RPMI7951 (cell line): ENCODE results near the gene PTCRA. TPM values are rescaled to one million over a fixed set of nuclear protein-coding genes. Genes with fewer than 3 reads are reported as not detected.
"Not testable (repeated sequence)": the region's sequence is repeated elsewhere in the genome, so short reads cannot be mapped to it uniquely, and the experiment has no call there.

ENCODE experiments used
- DNase-seq: peaks from one replicate; pipeline ENCODE4 v3.0.0-alpha.2; 2012; ENCODE audit warnings: low read depth
- total RNA-seq: library from RNA; depleted of rRNA; stranded (reverse); fragments of >200 nt; shearing (Covaris generic); gene quantifications from 2 replicates; pipeline ENCODE4 v1.2.3, GENCODE V29; 2014; rRNA removed

PTCRA gene, protein sequence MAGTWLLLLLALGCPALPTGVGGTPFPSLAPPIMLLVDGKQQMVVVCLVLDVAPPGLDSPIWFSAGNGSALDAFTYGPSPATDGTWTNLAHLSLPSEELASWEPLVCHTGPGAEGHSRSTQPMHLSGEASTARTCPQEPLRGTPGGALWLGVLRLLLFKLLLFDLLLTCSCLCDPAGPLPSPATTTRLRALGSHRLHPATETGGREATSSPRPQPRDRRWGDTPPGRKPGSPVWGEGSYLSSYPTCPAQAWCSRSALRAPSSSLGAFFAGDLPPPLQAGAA
- not detected in 2 replicates for total RNA-seq

- DNase-seq: no peak
These were observed at the start of gene PTCRA for GRCh38 chr6:42915732-42916131. Gene PTCRA, plus strand, starts transcription at chr6:42916053. Its CDS starts 17 bp downstream, at chr6:42916070.

- DNase-seq: no peak
These were observed 45.5 kb upstream of the PTCRA start for GRCh38 chr6:42870145-42870936.

DNA sequence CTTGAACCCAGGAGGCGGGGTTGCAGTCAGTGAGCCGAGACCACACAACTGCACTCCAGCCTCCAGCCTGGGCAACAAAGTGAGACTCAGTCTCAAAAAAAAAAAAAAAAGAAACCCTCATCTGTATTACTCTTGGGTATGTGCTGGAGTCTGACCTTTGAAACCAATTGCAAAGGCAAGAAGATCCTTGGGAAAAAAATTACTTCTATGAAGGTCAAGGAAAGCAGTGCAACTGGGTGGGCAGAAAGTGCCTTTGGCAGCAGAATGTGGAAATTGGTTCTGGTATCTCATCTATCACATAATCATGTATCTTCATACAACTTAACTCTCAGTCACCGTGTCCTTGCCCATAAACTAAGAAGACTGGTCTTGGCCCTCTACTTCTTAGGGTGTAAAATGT is 44.1 kb upstream of the PTCRA start:
- DNase-seq: no peak

DNA sequence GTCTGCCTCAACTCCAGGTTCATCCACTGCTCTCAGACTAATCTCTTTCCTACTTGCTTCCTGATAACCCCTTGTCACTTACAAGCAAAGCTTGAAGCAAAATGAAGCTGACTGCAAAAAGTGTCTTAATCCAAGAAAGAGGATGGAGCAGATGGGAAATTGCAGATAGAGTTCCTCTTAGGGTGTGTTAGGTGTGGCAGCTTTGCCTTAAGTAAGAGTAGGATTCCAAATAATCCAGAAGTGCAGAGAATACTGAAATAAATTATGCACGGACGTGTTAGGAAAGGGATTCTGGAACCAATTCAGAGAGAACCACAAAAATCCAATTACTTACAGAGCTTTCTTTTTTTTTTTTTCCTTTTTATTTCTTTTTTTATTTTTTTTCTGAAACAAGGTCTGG is 42.5 kb upstream of the PTCRA start:
- DNase-seq: no peak

DNA sequence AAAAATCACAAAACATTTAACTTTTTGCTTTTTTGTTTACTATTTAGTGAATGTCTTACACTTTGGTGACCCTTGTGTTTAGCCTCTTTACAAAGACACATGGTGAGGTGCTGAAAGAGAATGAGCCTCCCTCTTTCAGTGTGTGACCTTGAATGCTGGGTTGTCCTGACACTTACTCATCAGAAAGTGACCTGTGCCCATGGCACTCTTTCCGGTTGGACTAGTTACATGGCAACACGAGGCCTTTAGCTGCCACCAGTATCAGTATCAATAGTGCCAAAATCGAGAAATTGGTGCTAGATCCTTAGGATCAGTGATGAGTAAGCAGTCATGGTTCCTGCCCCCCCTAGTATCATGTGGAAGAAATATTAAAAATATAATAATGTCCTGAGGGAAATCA is 38.2 kb upstream of the PTCRA start:
- no peak for DNase-seq

DNA sequence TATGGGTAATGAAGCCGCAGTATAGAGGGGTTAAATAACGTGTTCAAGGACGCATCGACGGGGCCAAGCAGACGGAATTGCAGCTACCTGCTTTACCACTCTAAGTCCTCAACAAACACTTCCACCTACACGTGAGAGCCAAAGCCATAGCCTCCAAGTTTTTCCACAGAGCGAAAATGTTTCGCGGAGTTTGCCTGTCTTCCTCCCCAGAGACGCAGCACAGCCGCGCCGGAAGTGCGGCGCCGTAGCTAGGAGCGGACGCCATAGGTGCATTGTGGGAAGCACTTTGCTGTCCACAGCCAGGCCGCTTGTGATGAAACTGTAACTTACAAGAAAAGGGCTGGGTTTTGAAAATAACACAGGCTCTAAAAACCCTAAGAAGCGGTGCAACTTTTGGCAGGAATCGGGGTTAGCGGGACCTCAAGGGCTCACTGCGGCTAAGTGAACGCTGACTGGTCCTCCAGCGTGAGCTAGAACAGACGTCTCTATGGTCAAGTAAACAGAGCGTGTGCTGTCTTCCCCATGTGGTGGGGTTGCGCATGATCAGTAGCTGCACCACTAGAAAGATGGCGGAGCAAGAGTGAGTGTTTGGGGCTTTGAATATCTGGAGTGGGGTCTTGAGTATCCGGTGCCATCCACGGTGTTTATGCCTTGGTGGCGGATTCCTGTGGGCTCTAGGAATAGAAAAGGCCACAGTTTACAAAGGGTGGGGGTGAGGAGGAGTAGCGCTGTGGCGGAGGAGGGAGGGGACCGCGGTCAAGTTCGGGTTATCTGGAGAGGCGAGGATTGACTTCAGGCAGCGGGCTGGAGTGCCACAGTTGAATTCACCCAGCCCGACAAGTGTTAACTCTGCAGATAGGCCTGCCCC is 36.2 kb upstream of the PTCRA start, which contains the start of gene RPL7L1:
RPL7L1 (plus strand) TSS at position 245 of the 868 bp plus-strand sequence; CDS start at position 540, 295 bp downstream.
- peak; percentile 90 for DNase-seq

GRCh38 chr6:42880240-42880817 is 35.5 kb upstream of the PTCRA start:
- DNase-seq: not testable (repeated sequence)

DNA sequence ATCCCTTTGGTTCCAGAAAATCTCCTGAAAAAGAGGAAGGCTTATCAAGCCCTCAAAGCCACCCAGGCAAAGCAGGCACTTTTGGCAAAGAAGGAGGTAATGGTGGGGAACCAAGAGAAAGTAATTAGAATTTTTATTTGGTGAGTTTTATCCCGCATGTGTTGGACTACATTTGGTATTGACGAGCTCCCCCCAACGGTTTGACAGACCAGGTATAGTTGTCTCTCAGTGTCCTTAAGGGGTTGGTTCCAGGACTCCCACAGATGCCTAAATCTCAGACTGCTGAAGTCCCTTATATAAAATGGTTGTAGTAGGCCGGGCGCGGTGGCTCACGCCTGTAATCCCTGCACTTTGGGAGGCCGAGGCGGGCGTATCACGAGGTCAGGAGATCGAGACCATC is 35.0 kb upstream of the PTCRA start:
- not testable (repeated sequence) for DNase-seq

- DNase-seq: no peak
These were observed 30.2 kb upstream of the PTCRA start for GRCh38 chr6:42885702-42886101.

GRCh38 chr6:42888201-42888600 is 27.7 kb upstream of the PTCRA start:
- DNase-seq: not testable (repeated sequence)

GRCh38 chr6:42889815-42890214 is 26.0 kb upstream of the PTCRA start:
- DNase-seq: peak; percentile 7

DNA sequence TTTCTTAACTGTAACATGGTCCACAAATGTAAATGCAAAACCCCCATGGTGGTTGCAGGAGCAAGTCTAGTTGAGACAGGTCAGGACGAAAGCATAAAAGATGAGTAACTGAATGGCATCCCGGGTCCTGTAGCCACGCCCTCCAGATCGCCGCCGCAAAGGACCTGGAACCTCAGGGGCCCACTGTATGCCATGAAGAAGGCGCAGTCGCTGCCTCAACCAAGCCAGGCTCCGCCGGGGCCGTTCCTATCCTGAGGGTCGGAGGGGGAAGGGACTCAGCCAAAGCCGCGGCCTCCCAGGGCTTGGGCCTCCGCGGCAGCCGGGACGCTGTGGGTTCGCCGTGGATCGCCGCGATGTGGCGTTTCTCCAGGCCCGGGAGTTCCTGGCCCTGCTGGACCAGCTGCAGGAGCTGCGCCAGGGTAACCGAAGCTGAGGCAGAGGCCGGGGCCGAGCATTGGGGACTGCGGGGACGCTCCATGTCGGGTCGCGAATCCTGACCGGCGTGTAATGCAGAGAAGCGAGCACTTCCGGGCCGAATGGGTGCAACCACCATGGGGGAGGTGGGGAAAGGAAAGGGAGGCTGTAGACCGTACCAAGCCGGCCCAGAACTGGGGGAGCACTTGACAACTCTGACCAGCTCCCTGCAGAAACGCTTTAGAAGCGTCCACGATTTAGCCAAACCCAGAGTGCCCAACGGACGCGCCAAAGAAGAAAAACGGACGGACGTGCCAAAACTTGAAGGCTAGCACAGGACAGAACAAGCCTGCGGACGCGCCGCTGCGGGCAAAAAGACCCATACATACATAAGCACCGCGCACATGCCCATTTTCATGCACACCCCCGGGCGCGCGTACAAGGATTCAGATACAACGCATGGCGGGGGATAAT is 25.3 kb upstream of the PTCRA start:
- DNase-seq: peak; percentile 98

DNA sequence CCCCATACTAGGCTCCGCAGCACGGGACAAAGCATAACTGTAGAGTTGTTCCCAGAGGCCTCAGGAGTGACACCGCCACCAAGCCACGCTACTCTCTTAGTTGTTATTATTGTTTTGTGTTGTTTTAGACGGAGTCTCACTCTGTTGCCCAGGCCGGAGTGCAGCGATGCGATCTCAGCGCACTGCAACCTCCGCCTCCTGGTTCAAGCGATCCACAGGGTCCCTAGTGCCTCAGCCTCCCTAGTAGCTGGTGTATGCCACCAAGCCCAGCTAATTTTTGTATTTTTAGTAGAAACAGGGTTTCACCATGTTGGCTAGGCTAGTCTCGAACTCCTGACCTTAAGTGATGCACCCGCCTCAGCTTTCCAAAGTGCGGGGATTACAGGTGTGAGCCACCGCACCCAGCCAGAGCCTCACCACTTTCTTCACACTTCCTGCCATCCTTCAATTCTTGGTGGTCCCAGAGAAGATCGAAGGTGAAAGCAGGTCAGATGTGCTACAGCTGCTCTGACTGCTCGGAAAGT is 24.6 kb upstream of the PTCRA start:
- no peak for DNase-seq

GRCh38 chr6:42894041-42894828 is 21.6 kb upstream of the PTCRA start:
- not testable (repeated sequence) for DNase-seq

DNA sequence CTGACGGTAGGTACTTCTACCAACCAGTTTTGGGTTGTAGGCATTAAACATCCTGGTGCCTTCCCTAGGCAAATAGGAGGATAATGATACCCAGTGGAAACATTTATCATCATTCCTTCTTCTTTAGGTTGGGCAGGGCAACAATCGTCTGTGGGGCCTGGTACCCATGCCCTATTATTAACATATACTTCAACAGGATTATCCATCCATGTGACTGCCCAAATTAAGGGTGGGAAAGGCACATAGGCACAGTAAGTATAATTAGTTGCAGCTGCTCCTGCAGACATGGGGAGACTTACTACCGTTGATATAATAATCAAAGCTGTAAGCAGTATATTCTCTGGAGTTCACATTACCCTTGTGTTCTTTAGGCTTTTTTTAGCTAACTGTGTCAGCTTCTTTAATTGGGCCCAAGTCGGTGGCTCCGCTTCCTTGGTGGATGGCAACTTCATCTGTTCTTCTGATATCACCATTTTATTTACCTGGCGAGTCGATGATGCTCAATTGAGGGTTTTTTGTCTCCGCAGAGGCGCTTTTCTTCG is 19.6 kb upstream of the PTCRA start:
- DNase-seq: no peak

DNA sequence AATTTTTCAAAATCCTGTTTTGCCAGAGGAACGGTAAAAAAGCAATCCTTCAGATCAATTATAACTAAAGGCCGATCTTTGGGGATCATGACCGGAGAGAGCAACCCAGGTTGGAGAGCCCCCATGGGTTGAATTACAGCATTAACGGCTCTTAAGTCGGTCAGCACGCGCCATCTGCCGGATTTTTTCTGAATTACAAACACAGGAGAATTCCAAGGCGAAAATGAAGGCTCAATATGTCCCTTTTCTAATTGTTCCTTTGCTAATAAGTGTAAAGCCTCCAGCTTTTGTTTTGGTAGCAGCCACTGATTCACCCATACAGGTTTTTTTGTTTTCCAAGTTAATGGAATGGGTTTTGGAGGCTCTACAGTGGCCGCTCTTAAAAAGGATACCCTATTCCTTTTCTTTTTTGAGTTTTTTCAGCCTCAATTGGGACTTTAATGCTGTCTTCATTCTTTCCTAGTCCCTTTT is 16.9 kb upstream of the PTCRA start:
- DNase-seq: peak; percentile 69

DNA sequence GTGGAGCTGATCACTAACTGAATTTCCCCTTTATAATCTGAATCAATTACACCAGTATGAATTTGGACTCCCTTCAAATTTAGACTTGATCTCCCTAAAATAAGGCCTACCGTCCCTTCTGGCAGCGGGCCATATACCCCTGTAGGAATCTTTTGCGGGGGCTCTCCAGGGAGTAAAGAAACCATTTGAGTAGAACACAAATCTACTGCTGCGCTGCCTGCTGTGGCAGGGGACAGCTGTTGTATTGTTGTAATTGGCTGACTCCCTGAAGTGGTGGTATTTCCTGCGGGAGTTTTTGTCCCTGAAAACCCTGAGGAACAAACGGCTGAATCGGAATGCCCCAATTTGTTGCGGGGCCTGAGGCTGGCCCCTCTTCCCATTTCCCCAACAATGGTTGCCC is 16.0 kb upstream of the PTCRA start:
- no peak for DNase-seq

GRCh38 chr6:42901538-42901957 is 14.3 kb upstream of the PTCRA start:
- peak; percentile 82 for DNase-seq
